GM15510 (cell line): ENCODE measurements around the gene CFAP54.

Experiments
- POLR2A ChIP-seq: IDR thresholded peaks from 3 replicates; pipeline ENCODE4 v1.6.1; 2011; ENCODE audit warnings: borderline replicate concordance; ENCODE audit not compliant: insufficient read length; ENCODE audit errors: extremely low read depth

CFAP54 gene

GRCh38 chr12:96489392-96490056 is at the start of gene CFAP54:
Gene CFAP54, plus strand, starts transcription at chr12:96489577. Its CDS starts 33 bp downstream, at chr12:96489610.
- TF ChIP-seq POLR2A, result no peak

GRCh38 chr12:96441816-96442215 is 47.6 kb upstream of the CFAP54 start:
- TF ChIP-seq POLR2A, result no peak

GRCh38 chr12:96442906-96443305 is 46.5 kb upstream of the CFAP54 start:
- TF ChIP-seq POLR2A, result no peak

GRCh38 chr12:96444399-96444798 is 45.0 kb upstream of the CFAP54 start:
- no peak for TF ChIP-seq POLR2A

GRCh38 chr12:96445691-96446583 is 43.4 kb upstream of the CFAP54 start:
- TF ChIP-seq POLR2A, result no peak

GRCh38 chr12:96447256-96447655 is 42.1 kb upstream of the CFAP54 start:
- TF ChIP-seq POLR2A, result no peak

- no peak for TF ChIP-seq POLR2A
These were observed 41.1 kb upstream of the CFAP54 start for GRCh38 chr12:96448300-96448699.

GRCh38 chr12:96452261-96452922 is 37.0 kb upstream of the CFAP54 start:
- no peak for TF ChIP-seq POLR2A

- TF ChIP-seq POLR2A, result no peak
These were observed 35.0 kb upstream of the CFAP54 start for GRCh38 chr12:96454396-96454795.

GRCh38 chr12:96456265-96456974 is 33.0 kb upstream of the CFAP54 start:
- TF ChIP-seq POLR2A, result no peak

- no peak for TF ChIP-seq POLR2A
These were observed 32.0 kb upstream of the CFAP54 start for GRCh38 chr12:96457191-96457930.

- TF ChIP-seq POLR2A, result no peak
These were observed 26.7 kb upstream of the CFAP54 start for GRCh38 chr12:96462571-96463280.

- TF ChIP-seq POLR2A, result no peak
These were observed 23.5 kb upstream of the CFAP54 start for GRCh38 chr12:96465896-96466295.
